PC-3 (cell line): Measurements from ENCODE around the gene PCBP3. TPM values are rescaled to one million over a fixed set of nuclear protein-coding genes. Genes with fewer than 3 reads are reported as not detected.
"Not testable (repeated sequence)": the region's sequence is repeated elsewhere in the genome, so short reads cannot be mapped to it uniquely, and the experiment has no call there.

ENCODE experiments used
- ATAC-seq: fragments of 200-7000 bp; cut with Tn5 transposase; 2 replicates; pipeline ENCODE4 v1.9.1; 2020; ENCODE audit warnings: mild to moderate bottlenecking, moderate library complexity
- BruUV-seq: library from RNA; stranded (reverse); fragments of 400-500 nt; replicated peaks from 2 replicates; lab custom pipeline; 2021; lab: Mats Ljungman, UMichigan
- CTCF ChIA-PET: fragments of 300-600 bp; sonication (Branson Sonifier 250); formaldehyde crosslinking; loops from one replicate; lab custom pipeline; 2022; ENCODE audit warnings: antibody characterized with exemption; lab: Charles Lee
- POLR2A ChIA-PET: fragments of 300-600 bp; sonication (Branson Sonifier 250); formaldehyde crosslinking; loops from one replicate; lab custom pipeline; 2022; ENCODE audit warnings: antibody characterized with exemption; ENCODE audit not compliant: unreplicated experiment; lab: Charles Lee
- DNase-seq: peaks from one replicate; pipeline ENCODE4 v3.0.0-alpha.2; 2015
- H2AFZ ChIP-seq: fragments of 300-600 bp; sonication (generic); 2 replicates; pipeline ENCODE4 v1.6.0; 2016; ENCODE audit warnings: antibody characterized with exemption, low read length
- H3F3A ChIP-seq: fragments of 300-600 bp; sonication (generic); one replicate; pipeline ENCODE4 v1.6.0; 2017; ENCODE audit warnings: antibody characterized with exemption, low read length, control low read depth, mild to moderate bottlenecking; ENCODE audit not compliant: unreplicated experiment
- H3K27ac ChIP-seq: fragments of 300-600 bp; sonication (generic); 2 replicates; pipeline ENCODE4 v1.5.1; 2016; ENCODE audit warnings: mild to moderate bottlenecking, low read length
- H3K27me3 ChIP-seq: fragments of 300-600 bp; sonication (generic); 2 replicates; pipeline ENCODE4 v1.6.1; 2016; ENCODE audit warnings: low read length, mixed read lengths
- H3K36me3 ChIP-seq: fragments of 300-600 bp; sonication (generic); 2 replicates; pipeline ENCODE4 v1.6.1; 2016; ENCODE audit warnings: low read depth, mixed run types, low read length, mixed read lengths
- H3K4me1 ChIP-seq: fragments of 300-600 bp; sonication (generic); 2 replicates; pipeline ENCODE4 v1.5.1; 2016; ENCODE audit warnings: low read length; ENCODE audit not compliant: insufficient read depth
- H3K4me2 ChIP-seq: fragments of 300-600 bp; sonication (generic); 2 replicates; pipeline ENCODE4 v1.6.0; 2016; ENCODE audit warnings: low read length
- H3K4me3 ChIP-seq: fragments of 300-600 bp; sonication (generic); 2 replicates; pipeline ENCODE4 v1.5.1; 2016; ENCODE audit warnings: mild to moderate bottlenecking, low read length, mixed read lengths
- H3K79me2 ChIP-seq: fragments of 300-600 bp; sonication (generic); 2 replicates; pipeline ENCODE4 v1.6.1; 2017; ENCODE audit warnings: low read length, mixed read lengths
- H3K9ac ChIP-seq: fragments of 300-600 bp; sonication (generic); 2 replicates; pipeline ENCODE4 v1.6.0; 2016; ENCODE audit warnings: mild to moderate bottlenecking, low read length
- H3K9me2 ChIP-seq: fragments of 300-600 bp; sonication (generic); replicated peaks from 2 replicates; pipeline ENCODE4 v1.6.1; 2016; ENCODE audit warnings: mixed run types, low read length, mixed read lengths
- H3K9me3 ChIP-seq: fragments of 300-600 bp; sonication (generic); 2 replicates; pipeline ENCODE4 v1.6.1; 2016; ENCODE audit warnings: low read length, mixed read lengths
- H4K20me1 ChIP-seq: fragments of 300-600 bp; sonication (generic); 2 replicates; pipeline ENCODE4 v1.6.1; 2016; ENCODE audit warnings: low read length, mixed read lengths
- EZH2 ChIP-seq: fragments of 300-600 bp; sonication (generic); IDR thresholded peaks from one replicate; pipeline ENCODE4 v1.6.1; 2017; ENCODE audit warnings: antibody characterized with exemption, mild to moderate bottlenecking, low read length; ENCODE audit not compliant: unreplicated experiment
- EZH2phosphoT487 ChIP-seq: fragments of 300-600 bp; sonication (generic); IDR thresholded peaks from 2 replicates; pipeline ENCODE4 v1.6.1; 2018; ENCODE audit warnings: mild to moderate bottlenecking, antibody characterized with exemption, low read length, borderline replicate concordance
- intact Hi-C: fragments of 100-400 bp; cut with micrococcal nuclease; formaldehyde crosslinking; loops from 2 replicates; pipeline ENCODE4 v1.9.0; 2023
- total RNA-seq: library from RNA; depleted of rRNA; stranded (reverse); fragments of >200 nt; gene quantifications from 2 replicates; pipeline ENCODE4 v1.2.3, GENCODE V29; 2014
- TF ChIP-seq, protein P1 (sequence below): fragments of 300-600 bp; sonication (generic); conservative IDR thresholded peaks from 2 replicates; pipeline ENCODE4 v1.5.1; 2017; ENCODE audit warnings: antibody characterized with exemption, low read depth, mild to moderate bottlenecking, low read length

PCBP3 gene
- total RNA-seq, 1 experiment from 2014 or later: 2.4 TPM

DNA sequence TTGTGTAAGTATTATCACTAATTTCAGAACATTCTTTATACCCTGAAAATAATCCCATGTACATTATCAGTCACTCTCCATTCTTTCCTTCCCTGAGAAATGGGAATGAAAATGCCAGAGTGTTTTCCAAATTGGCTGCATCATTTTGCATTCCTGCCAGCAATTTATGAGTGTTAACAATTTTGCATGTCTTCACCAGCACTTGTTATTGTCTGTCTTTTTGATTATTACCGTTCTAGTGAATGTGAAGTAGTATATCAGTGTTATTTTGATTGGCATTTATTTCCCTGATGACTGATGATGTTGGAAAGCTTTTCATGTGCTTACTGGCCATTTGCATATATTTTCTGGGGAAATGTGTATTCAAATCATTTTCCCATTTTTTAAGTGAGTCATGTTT lies 71.9 kb downstream of the PCBP3 start:
- H3K27me3 ChIP-seq: no peaks in the 10 kb centered on the region
- no peaks in the 10 kb centered on the region for H3K9me2 ChIP-seq
- no peak overlapping the region for H3K9ac ChIP-seq
- no peaks in the 10 kb centered on the region for H3K79me2 ChIP-seq
- intact Hi-C loops: no loop called here
- H3K9me3 ChIP-seq: no peaks in the 10 kb centered on the region
- no peak for DNase-seq
- H2AFZ ChIP-seq: no peak overlapping the region
- H3K4me3 ChIP-seq: no peak overlapping the region
- H4K20me1 ChIP-seq: no peaks in the 10 kb centered on the region
- TF ChIP-seq, protein P1, sequence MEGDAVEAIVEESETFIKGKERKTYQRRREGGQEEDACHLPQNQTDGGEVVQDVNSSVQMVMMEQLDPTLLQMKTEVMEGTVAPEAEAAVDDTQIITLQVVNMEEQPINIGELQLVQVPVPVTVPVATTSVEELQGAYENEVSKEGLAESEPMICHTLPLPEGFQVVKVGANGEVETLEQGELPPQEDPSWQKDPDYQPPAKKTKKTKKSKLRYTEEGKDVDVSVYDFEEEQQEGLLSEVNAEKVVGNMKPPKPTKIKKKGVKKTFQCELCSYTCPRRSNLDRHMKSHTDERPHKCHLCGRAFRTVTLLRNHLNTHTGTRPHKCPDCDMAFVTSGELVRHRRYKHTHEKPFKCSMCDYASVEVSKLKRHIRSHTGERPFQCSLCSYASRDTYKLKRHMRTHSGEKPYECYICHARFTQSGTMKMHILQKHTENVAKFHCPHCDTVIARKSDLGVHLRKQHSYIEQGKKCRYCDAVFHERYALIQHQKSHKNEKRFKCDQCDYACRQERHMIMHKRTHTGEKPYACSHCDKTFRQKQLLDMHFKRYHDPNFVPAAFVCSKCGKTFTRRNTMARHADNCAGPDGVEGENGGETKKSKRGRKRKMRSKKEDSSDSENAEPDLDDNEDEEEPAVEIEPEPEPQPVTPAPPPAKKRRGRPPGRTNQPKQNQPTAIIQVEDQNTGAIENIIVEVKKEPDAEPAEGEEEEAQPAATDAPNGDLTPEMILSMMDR: no peak
- TF ChIP-seq EZH2phosphoT487: no peak
- H3K27ac ChIP-seq: no peak overlapping the region
- ChIA-PET CTCF (no interaction called here), POLR2A (no interaction called here)
- H3K4me1 ChIP-seq: no peaks in the 10 kb centered on the region
- H3K4me2 ChIP-seq: no peak overlapping the region
- no peaks in the 10 kb centered on the region for H3F3A ChIP-seq
- no peak for ATAC-seq
- no peaks in the 10 kb centered on the region for H3K36me3 ChIP-seq
- BruUV-seq: no TSS peak

DNA sequence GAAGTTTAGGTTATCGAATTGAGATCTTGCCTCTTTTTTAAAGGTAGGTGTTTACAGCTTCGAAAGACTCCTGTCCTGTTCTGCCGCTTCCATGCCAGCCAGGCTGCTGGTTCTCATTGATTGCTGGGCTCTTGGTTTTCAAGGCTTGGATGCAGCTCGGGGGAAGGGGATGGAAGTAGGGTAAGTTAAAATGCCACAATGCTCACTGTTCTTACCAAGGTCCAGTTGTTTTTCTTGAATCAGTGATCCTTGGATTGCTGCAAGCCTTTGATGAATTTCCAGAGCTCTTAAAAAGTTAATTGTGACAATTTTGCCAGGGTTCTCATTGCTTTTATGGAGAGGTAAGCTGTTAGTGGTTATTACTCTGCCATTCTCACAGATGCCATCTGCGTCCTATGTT lies 74.9 kb downstream of the PCBP3 start:
- ATAC-seq: no peak
- intact Hi-C loops: no loop called here
- no peak overlapping the region for H2AFZ ChIP-seq
- TF ChIP-seq, protein P1: no peak
- TF ChIP-seq EZH2phosphoT487 (no peak), EZH2 (no peak)
- H3K79me2 ChIP-seq: no peaks in the 10 kb centered on the region
- H4K20me1 ChIP-seq: no peaks in the 10 kb centered on the region
- no peaks in the 10 kb centered on the region for H3K36me3 ChIP-seq
- ChIA-PET POLR2A (no interaction called here), CTCF (no interaction called here)
- H3K9me3 ChIP-seq: no peaks in the 10 kb centered on the region
- DNase-seq: no peak
- no TSS peak for BruUV-seq
- no peaks in the 10 kb centered on the region for H3K4me1 ChIP-seq
- no peak overlapping the region for H3K9ac ChIP-seq
- H3F3A ChIP-seq: no peaks in the 10 kb centered on the region
- H3K9me2 ChIP-seq: no peaks in the 10 kb centered on the region
- no peaks in the 10 kb centered on the region for H3K27me3 ChIP-seq
- H3K27ac ChIP-seq: no peak overlapping the region
- H3K4me2 ChIP-seq: no peak overlapping the region
- H3K4me3 ChIP-seq: no peak overlapping the region

DNA sequence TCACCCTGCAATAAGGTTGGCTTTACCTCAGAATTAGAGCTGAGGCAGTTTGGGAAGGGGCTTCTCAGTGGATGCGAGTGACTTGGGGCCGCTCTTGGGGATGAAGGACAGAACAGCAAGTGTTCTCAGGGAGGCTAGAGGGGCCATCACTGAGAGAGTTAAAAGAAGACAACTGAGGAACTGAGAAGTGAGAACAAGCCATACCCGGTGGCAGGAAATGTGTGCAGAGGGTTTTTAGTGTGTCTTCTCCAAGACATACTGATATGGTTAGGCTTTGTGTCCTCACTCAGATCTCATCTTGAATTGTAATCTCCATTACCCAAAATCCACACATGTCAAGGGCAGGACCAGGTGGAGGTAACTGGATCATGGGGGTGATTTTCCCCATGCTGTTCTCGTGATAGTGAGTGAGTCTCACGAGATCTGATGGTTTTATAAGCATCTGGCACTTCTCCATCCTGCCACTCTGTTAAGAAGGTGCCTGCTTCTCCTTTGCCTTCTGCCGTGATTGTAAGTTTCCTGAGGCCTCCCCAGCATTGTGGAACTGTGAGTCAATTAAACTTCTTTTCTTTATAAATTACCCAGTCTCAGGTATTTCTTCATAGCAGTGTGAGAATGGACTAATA lies 75.8 kb downstream of the PCBP3 start:
- ChIA-PET CTCF (no interaction called here), POLR2A (no interaction called here)
- H3K4me1 ChIP-seq: no peaks in the 10 kb centered on the region
- no peaks in the 10 kb centered on the region for H3K79me2 ChIP-seq
- H3K4me2 ChIP-seq: no peak overlapping the region
- no peak overlapping the region for H3K27ac ChIP-seq
- DNase-seq (no peak), ATAC-seq (no peak)
- no peak for TF ChIP-seq EZH2
- H3K36me3 ChIP-seq: no peaks in the 10 kb centered on the region
- no TSS peak for BruUV-seq
- no peaks in the 10 kb centered on the region for H3K9me3 ChIP-seq
- intact Hi-C loops: no loop called here
- no peaks in the 10 kb centered on the region for H3K9me2 ChIP-seq
- H3F3A ChIP-seq: no peaks in the 10 kb centered on the region
- H3K9ac ChIP-seq: no peak overlapping the region
- H4K20me1 ChIP-seq: no peaks in the 10 kb centered on the region
- no peak overlapping the region for H3K4me3 ChIP-seq
- no peaks in the 10 kb centered on the region for H3K27me3 ChIP-seq
- no peak overlapping the region for H2AFZ ChIP-seq

DNA sequence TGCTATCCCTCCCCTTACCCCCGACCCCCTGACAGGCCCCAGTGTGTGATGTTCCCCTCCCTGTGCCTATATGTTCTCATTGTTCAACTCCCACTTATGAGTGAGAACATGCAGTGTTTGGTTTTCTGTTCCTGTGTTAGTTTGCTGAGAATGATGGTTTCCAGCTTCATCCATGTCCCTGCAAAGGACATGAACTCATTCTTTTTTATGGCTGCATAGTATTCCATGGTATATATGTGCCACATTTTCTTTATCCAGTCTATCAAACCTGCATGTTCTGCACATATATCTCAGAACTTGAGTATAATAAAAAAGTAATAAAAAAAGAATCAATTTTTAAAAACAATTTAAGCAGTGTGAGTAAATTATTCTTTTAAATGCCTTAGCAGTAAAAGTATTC lies 76.7 kb downstream of the PCBP3 start:
- H3K4me3 ChIP-seq, H3K27ac ChIP-seq, H3K4me1 ChIP-seq, H2AFZ ChIP-seq, H3K9ac ChIP-seq, H4K20me1 ChIP-seq, DNase-seq, H3F3A ChIP-seq, ATAC-seq, H3K36me3 ChIP-seq, CTCF ChIA-PET, H3K4me2 ChIP-seq, H3K9me2 ChIP-seq, BruUV-seq, H3K27me3 ChIP-seq, H3K9me3 ChIP-seq, H3K79me2 ChIP-seq, POLR2A ChIA-PET, intact Hi-C loops: not testable (repeated sequence)
